Immature natural killer cell (primary cell): ENCODE measurements around the gene PHC3. TPM values are rescaled to one million over a fixed set of nuclear protein-coding genes. Genes with fewer than 3 reads are reported as not detected.
"Not testable (repeated sequence)": the region's sequence is repeated elsewhere in the genome, so short reads cannot be mapped to it uniquely, and the experiment has no call there.

ENCODE experiments used
- DNase-seq, 3 donors: peaks; one replicate each; pipeline ENCODE4 v3.0.0; 2022; ENCODE audit warnings: mixed read lengths in 1 of 3
- H3K27ac Mint-ChIP-seq, 6 donors: one replicate each; pipeline ENCODE4 v1.8.0; 2020; ENCODE audit warnings: mixed read lengths in 6 of 6, mild to moderate bottlenecking in 5 of 6, inconsistent platforms in 4 of 6, moderate library complexity in 3 of 6
- H3K27me3 Mint-ChIP-seq, 3 donors: one replicate each; pipeline ENCODE4 v1.8.0; 2020 to 2021; ENCODE audit warnings: low read depth in 3 of 3, mild to moderate bottlenecking in 3 of 3, mixed read lengths in 3 of 3, moderate library complexity in 3 of 3, inconsistent platforms in 1 of 3
- H3K36me3 Mint-ChIP-seq, 3 donors: one replicate each; pipeline ENCODE4 v1.8.0; 2020; ENCODE audit warnings: mixed read lengths in 3 of 3, inconsistent platforms in 2 of 3, mild to moderate bottlenecking in 2 of 3
- H3K4me1 Mint-ChIP-seq, 2 donors: one replicate each; pipeline ENCODE4 v1.8.0; 2020; ENCODE audit warnings: inconsistent platforms in 2 of 2, mild to moderate bottlenecking in 2 of 2, mixed read lengths in 2 of 2, moderate library complexity in 1 of 2
- H3K4me3 Mint-ChIP-seq, 5 donors: one replicate each; pipeline ENCODE4 v1.8.0; 2020; ENCODE audit warnings: mild to moderate bottlenecking in 5 of 5, mixed read lengths in 5 of 5, inconsistent platforms in 3 of 5, moderate library complexity in 3 of 5
- H3K9me3 Mint-ChIP-seq, 6 donors: one replicate each; pipeline ENCODE4 v1.8.0; 2020; ENCODE audit warnings: mild to moderate bottlenecking in 6 of 6, mixed read lengths in 6 of 6, inconsistent platforms in 4 of 6, moderate library complexity in 3 of 6
- polyA plus RNA-seq, 3 donors: library from polyadenylated mRNA; unstranded; fragments of 300-500 nt; fragmentation: Illumina TruSeq; gene quantifications; one replicate each; pipeline ENCODE4 v1.2.3, GENCODE V29; 2021

Gene PHC3
- polyA plus RNA-seq, 3 donors from 2014 or later: 18.2 to 37.2 (median 19.0) TPM

DNA sequence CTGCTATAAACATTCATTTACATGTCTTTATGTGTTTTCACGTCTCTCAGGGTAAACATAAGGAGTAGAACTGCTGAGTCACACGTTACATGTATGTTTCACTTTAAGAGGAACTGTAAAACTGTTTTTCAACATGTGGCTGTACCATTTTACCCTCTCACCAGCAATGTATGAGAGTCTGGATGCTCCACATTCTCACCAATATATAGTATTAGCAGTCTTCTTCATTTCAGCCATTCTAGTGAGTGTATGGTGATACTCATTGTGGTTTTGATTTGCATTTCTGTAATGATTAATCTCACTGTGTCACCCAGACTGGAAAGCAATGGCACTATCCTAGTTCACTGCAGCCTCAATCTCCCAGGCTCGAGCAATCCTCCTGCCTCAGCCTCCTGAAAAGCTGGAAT lies 37.1 kb downstream of the PHC3 start:
- Mint-ChIP-seq H3K36me3 (peaks cover 0 to 12% (median 6%) of the 10 kb centered on the region in 3 donors), H3K27ac (peak overlapping the region in 4 of 6 donors; percentile 40 to 72 (median 58)), H3K4me3 (no peak overlapping the region), H3K9me3 (no peaks in the 10 kb centered on the region), H3K4me1 (peaks cover 20 to 53% of the 10 kb centered on the region in 2 donors), H3K27me3 (peaks cover 0 to 2% (median 2%) of the 10 kb centered on the region in 3 donors)
- no peak for DNase-seq

DNA sequence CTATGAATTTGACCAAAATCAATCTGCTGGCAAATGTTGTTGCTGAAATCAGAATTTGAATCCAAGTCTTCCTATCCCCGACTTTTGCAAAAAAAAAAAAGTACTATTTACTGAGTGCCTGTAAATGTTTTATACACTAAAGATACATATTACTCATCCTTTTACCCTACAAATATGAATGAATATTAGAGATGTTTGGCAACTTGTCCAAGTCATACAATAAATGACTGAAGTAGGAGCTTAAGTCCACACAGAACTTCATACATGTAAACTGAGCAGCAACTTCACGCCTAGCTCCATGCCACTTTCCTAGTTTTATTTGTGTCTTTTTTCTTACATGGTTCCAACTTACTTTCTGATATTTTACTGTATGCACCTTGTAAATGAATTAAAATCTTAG lies 39.2 kb downstream of the PHC3 start:
- no peak for DNase-seq
- H3K27ac Mint-ChIP-seq: peak overlapping the region in 1 of 6 donors; percentile 46
- peaks cover 0 to 2% (median 2%) of the 10 kb centered on the region in 3 donors for H3K27me3 Mint-ChIP-seq
- no peaks in the 10 kb centered on the region for H3K9me3 Mint-ChIP-seq
- no peak overlapping the region for H3K4me3 Mint-ChIP-seq
- H3K4me1 Mint-ChIP-seq: peaks cover 21 to 58% of the 10 kb centered on the region in 2 donors
- peaks cover 0 to 8% (median 6%) of the 10 kb centered on the region in 3 donors for H3K36me3 Mint-ChIP-seq

- no peak for DNase-seq
- no peaks in the 10 kb centered on the region for H3K27me3 Mint-ChIP-seq
- peaks cover 19 to 56% of the 10 kb centered on the region in 2 donors for H3K4me1 Mint-ChIP-seq
- no peak overlapping the region for H3K4me3 Mint-ChIP-seq
- H3K9me3 Mint-ChIP-seq: no peaks in the 10 kb centered on the region
- peaks cover 18 to 24% (median 20%) of the 10 kb centered on the region in 3 donors for H3K36me3 Mint-ChIP-seq
- no peak overlapping the region for H3K27ac Mint-ChIP-seq
These were observed 43.5 kb downstream of the PHC3 start for GRCh38 chr3:170137986-170138385.

- H3K4me1 Mint-ChIP-seq: peaks cover 29 to 53% of the 10 kb centered on the region in 2 donors
- peak overlapping the region in 1 of 6 donors; percentile 60 for H3K27ac Mint-ChIP-seq
- H3K27me3 Mint-ChIP-seq: peaks cover 0 to 3% (median 0%) of the 10 kb centered on the region in 3 donors
- no peak overlapping the region for H3K4me3 Mint-ChIP-seq
- H3K9me3 Mint-ChIP-seq: no peaks in the 10 kb centered on the region
- DNase-seq: no peak
- peaks cover 34 to 51% (median 44%) of the 10 kb centered on the region in 3 donors for H3K36me3 Mint-ChIP-seq
These were observed 49.2 kb downstream of the PHC3 start for GRCh38 chr3:170132335-170132734.

GRCh38 chr3:170130532-170130931 lies 51.0 kb downstream of the PHC3 start:
- Mint-ChIP-seq H3K4me3 (no peak overlapping the region), H3K27me3 (peaks cover 0 to 3% (median 0%) of the 10 kb centered on the region in 3 donors), H3K9me3 (no peaks in the 10 kb centered on the region), H3K4me1 (peaks cover 25 to 51% of the 10 kb centered on the region in 2 donors), H3K27ac (peak overlapping the region in 3 of 6 donors; percentile 1 to 61 (median 42)), H3K36me3 (peaks cover 34 to 44% (median 38%) of the 10 kb centered on the region in 3 donors)
- no peak for DNase-seq

- no peak for DNase-seq
- peaks cover 22 to 52% of the 10 kb centered on the region in 2 donors for H3K4me1 Mint-ChIP-seq
These were observed 52.5 kb downstream of the PHC3 start for GRCh38 chr3:170128977-170129431.

GRCh38 chr3:170128259-170128976 lies 53.1 kb downstream of the PHC3 start:
- peaks cover 21 to 31% (median 25%) of the 10 kb centered on the region in 3 donors for H3K36me3 Mint-ChIP-seq
- peaks cover 0 to 3% (median 0%) of the 10 kb centered on the region in 3 donors for H3K27me3 Mint-ChIP-seq
- DNase-seq: peak; percentile 29 to 39 (median 33)
- H3K9me3 Mint-ChIP-seq: no peaks in the 10 kb centered on the region
- H3K4me3 Mint-ChIP-seq: peak overlapping the region; percentile 8 to 60 (median 15)
- peak overlapping the region; percentile 70 to 85 (median 80) for H3K27ac Mint-ChIP-seq
- H3K4me1 Mint-ChIP-seq: peaks cover 20 to 46% of the 10 kb centered on the region in 2 donors

More at GRCh38 chr3:170128977-170129431, 52.5 kb downstream of the PHC3 start:
- Mint-ChIP-seq H3K27me3 (peaks cover 0 to 3% (median 0%) of the 10 kb centered on the region in 3 donors), H3K36me3 (peaks cover 26 to 36% (median 31%) of the 10 kb centered on the region in 3 donors), H3K9me3 (no peaks in the 10 kb centered on the region), H3K4me3 (peak overlapping the region in 4 of 5 donors; percentile 10 to 60 (median 32)), H3K27ac (peak overlapping the region; percentile 70 to 85 (median 80))

GRCh38 chr3:170117134-170117533 lies 64.4 kb downstream of the PHC3 start:
- Mint-ChIP-seq H3K27me3 (no peaks in the 10 kb centered on the region), H3K4me3 (no peak overlapping the region), H3K27ac (peak overlapping the region in 4 of 6 donors; percentile 22 to 42 (median 30)), H3K4me1 (peaks cover 0 to 8% of the 10 kb centered on the region in 2 donors), H3K9me3 (no peaks in the 10 kb centered on the region), H3K36me3 (peaks cover 15 to 29% (median 18%) of the 10 kb centered on the region in 3 donors)
- DNase-seq: no peak

DNA sequence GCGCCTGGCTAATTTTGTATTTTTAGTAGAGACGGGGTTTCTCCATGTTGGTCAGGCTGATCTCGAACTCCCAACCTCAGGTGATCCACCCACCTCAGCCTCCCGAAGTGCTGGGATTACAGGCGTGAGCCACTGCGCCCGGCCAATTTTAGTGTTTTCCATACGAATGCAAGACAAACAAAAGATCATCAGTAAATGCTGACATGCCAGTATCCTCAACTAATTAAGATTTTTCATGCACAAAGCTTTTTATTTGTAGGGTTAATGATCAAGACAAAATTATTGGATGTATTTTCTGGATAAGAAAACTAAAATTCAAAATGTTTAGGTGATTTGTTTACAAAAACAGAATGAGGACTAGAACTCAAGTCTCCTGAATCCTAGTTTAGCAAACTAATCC lies 67.4 kb downstream of the PHC3 start:
- H3K9me3 Mint-ChIP-seq, H3K27ac Mint-ChIP-seq, H3K4me3 Mint-ChIP-seq, DNase-seq, H3K27me3 Mint-ChIP-seq: not testable (repeated sequence)
- Mint-ChIP-seq H3K36me3 (peaks cover 12 to 34% (median 16%) of the 10 kb centered on the region in 3 donors), H3K4me1 (peaks cover 6 to 21% of the 10 kb centered on the region in 2 donors)

DNA sequence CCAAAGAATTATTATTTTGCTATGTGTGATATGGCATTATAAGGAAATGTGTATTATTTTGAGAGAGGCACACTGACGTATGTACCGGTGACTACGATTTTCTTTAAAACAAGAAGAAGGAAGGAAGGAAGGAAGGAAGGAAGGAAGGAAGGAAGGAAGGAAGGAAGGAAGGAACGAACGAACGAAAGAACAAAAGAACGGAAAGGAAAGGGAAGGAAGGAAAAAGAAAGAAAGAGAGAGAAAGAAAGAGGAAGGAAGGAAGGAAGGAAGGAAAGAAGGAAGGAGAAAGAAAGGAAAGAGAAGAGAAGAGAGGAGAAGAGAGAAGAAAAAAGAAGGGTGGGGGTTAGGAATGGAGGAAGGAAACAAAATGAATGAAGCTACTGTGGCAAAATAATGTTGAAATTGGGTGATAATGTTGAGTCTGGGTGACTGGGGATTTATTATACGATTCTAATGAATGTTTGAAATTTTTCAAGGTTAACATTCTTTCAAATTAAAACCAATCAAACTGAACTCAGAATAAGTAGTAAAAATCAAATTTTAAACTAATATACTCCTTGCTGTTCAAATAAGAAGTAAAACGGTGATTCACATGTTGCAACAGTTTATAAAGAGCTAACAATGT lies 70.3 kb downstream of the PHC3 start:
- peaks cover 0 to 2% (median 0%) of the 10 kb centered on the region in 6 donors for H3K9me3 Mint-ChIP-seq
- H3K4me3 Mint-ChIP-seq: no peak overlapping the region
- peaks cover 8 to 36% of the 10 kb centered on the region in 2 donors for H3K4me1 Mint-ChIP-seq
- H3K36me3 Mint-ChIP-seq: peaks cover 8 to 32% (median 16%) of the 10 kb centered on the region in 3 donors
- DNase-seq: no peak
- H3K27me3 Mint-ChIP-seq: no peaks in the 10 kb centered on the region
- peak overlapping the region in 2 of 6 donors; percentile 24 to 67 for H3K27ac Mint-ChIP-seq

- Mint-ChIP-seq H3K4me1 (peaks cover 8 to 36% of the 10 kb centered on the region in 2 donors), H3K36me3 (peaks cover 0 to 25% (median 7%) of the 10 kb centered on the region in 3 donors), H3K9me3 (peaks cover 0 to 2% (median 0%) of the 10 kb centered on the region in 6 donors), H3K4me3 (no peak overlapping the region), H3K27ac (peak overlapping the region; percentile 1 to 83 (median 46)), H3K27me3 (peaks cover 0 to 1% (median 0%) of the 10 kb centered on the region in 3 donors)
- no peak for DNase-seq
These were observed 71.8 kb downstream of the PHC3 start for GRCh38 chr3:170109579-170110293.

GRCh38 chr3:170108955-170109354 lies 72.6 kb downstream of the PHC3 start:
- H3K27me3 Mint-ChIP-seq: peaks cover 0 to 1% (median 0%) of the 10 kb centered on the region in 3 donors
- H3K27ac Mint-ChIP-seq: peak overlapping the region in 1 of 6 donors; percentile 7
- peaks cover 0 to 2% (median 0%) of the 10 kb centered on the region in 6 donors for H3K9me3 Mint-ChIP-seq
- H3K4me1 Mint-ChIP-seq: peaks cover 8 to 36% of the 10 kb centered on the region in 2 donors
- H3K36me3 Mint-ChIP-seq: peaks cover 0 to 21% (median 7%) of the 10 kb centered on the region in 3 donors
- no peak for DNase-seq
- no peak overlapping the region for H3K4me3 Mint-ChIP-seq

DNA sequence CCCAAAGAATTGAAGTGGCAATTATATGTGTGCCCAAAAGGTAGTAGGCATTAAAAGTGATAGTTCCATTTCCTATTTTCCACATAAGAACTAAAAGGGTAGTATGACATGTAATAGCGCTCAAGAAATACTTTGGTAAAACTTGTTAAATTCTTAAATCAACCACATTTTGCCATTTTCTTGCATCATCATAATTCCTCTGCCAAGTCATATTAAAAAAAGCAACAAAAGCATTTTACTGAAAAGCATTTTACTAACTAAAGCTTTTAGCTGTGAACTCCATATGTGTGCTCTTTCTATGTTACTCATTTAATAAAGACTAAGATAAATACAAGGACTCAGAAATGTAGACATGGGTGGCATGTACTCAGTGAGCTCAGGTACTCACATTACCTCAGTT lies 73.6 kb downstream of the PHC3 start:
- no peak for DNase-seq
- Mint-ChIP-seq H3K9me3 (peaks cover 0 to 2% (median 0%) of the 10 kb centered on the region in 6 donors), H3K4me1 (peaks cover 8 to 36% of the 10 kb centered on the region in 2 donors), H3K27ac (peak overlapping the region in 1 of 6 donors; percentile 20), H3K27me3 (peaks cover 0 to 1% (median 0%) of the 10 kb centered on the region in 3 donors), H3K4me3 (no peak overlapping the region), H3K36me3 (peaks cover 0 to 16% (median 4%) of the 10 kb centered on the region in 3 donors)
